Epithelial cell of prostate (primary cell): ENCODE data around the gene ATP6AP1.

Source experiments
- DNase-seq: peaks from one replicate; pipeline ENCODE4 v3.0.0-alpha.2; 2011; ENCODE audit warnings: low read depth, low spot score
- H3K27ac ChIP-seq: fragments of 450-650 bp; 2 replicates; pipeline ENCODE4 v1.5.1; 2017; ENCODE audit warnings: mild to moderate bottlenecking

ATP6AP1 gene

DNA sequence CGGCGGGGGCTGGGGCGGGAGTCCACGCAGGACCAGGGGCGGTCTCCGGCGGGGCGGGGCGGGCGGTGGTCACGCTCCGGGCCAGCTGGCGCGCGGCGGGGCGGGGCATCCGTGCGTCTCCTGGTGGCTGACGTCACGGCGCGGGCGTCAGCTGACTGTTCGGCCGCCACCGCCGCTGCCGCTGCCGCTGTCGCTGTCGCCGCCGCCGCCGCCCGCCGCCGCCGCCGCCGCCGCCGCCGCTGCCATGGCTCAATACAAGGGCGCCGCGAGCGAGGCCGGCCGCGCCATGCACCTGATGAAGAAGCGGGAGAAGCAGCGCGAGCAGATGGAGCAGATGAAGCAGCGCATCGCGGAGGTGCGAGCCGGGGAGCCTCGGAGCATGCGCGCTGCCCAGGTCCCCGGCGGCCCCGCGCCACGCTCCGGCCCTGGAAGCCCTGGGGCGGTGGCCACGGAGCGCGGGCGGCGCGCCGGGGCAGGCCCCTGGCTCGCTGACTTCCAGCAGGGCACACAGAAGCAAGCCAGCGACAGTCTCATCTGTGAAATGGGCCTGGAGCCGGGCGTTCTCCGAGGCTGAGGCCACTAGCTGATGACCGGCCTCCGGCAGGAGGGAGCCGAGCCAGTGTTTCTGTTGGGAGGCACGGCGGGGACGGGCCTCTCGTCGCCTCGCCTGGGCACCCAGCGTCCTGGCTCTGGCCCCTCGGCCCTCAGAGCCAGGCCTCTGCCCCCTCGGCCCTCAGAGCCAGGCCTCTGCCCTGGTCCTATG is 15.7 kb downstream of the ATP6AP1 start, which contains the start of gene FAM50A:
Gene FAM50A, plus strand, starts transcription at position 150 of the 763 bp plus-strand sequence. Its CDS starts 95 bp downstream, at position 245.
- DNase-seq, result no peak
- peak within 1 kb of the TSS; percentile 47 for H3K27ac ChIP-seq

DNA sequence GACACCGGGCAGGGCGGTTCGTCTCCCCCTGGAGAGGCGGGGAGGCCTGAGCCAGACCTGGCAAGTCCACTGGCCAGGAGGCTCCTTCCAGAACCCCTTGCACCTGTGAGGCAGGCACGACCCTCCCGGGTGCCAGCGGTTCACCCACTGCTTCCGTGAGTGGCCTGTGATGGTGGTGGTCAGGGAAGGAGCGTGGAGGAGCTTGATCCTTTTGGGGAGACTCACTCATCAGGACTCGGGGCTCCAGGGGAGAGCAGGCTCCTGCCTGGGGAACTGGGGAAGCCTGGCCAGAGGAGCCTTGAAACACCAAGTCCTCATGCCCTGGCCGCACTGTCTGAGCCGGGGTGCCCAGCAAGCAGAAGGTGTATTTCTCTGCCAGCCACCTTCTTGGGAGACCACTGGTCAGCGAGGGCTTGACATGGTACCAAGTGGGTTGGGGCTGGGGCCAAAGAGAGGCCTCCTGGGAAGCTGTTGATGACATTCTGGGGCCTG is 16.3 kb downstream of the ATP6AP1 start:
- H3K27ac ChIP-seq, result peak overlapping the region; percentile 47
- DNase-seq, result no peak

DNA sequence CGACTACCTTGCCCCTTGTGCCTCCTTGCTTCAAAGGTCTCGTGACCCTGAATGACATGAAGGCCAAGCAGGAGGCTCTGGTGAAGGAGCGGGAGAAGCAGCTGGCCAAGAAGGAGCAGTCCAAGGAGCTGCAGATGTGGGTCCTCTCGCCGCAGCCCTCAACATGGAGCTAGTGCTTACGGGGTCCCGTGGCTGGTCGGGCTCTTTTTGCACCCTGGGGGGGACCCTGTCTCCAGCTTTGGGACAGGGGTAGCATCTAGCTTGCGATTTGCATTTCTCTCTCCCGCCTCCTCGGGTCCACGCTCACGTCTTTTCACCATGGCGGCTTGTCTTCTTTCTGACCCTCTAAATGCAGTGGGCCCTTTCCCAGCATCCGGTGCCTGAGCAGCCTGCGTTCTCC is 17.3 kb downstream of the ATP6AP1 start:
- DNase-seq, result no peak
- no peak overlapping the region for H3K27ac ChIP-seq

DNA sequence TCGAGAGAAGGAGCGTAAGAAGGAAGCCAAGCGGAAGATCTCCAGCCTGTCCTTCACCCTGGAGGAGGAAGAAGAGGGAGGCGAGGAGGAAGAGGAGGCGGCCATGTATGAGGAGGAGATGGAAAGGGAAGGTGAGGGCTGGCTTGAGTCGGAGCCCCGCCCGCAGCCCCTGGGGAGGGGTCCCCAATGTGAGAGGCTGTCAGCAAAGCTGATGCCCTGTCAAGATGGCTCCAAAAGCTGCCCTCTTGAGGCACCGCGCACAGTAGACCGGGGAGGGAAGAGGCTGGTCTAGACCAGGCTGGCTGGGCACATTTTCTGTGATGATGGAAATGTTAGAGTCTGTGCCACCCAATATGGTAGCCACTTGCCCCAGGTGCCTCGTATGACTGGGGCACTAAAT is 18.0 kb downstream of the ATP6AP1 start:
- no peak for DNase-seq
- no peak overlapping the region for H3K27ac ChIP-seq

DNA sequence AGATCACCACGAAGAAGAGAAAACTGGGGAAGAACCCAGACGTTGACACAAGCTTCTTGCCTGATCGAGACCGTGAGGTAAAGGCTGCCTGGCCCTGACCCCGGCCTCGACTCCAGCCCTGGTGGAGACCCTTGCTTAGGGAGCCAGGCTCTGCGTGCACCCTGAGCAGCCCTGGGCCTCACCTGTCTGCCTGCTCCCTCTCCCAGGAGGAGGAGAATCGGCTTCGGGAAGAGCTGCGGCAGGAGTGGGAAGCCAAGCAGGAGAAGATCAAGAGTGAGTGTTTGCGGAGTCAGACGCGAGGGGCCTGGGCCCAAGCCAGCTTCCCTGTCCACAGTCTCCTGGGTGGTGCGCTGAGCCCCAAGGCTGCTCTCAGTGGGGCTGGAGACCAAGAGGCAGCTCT is 20.0 kb downstream of the ATP6AP1 start:
- DNase-seq, result no peak
- no peak overlapping the region for H3K27ac ChIP-seq

DNA sequence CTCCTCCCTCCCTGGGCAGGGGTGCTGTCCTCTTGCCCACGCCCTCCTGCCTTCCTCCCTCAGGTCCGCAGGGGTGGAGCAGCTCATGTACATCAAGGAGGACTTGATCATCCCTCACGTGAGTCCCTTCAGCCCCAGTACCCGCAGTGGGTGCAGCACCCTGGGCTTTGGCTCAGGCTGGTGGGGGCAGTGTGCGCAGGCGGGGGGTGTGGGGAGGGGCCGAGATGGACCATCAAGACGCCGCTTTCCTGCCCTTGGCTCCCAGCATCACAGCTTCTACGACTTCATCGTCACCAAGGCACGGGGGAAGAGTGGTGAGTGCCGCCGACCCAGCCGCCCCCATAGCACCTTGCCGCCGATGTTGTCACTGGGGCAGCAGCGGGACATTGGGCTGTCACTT is 21.1 kb downstream of the ATP6AP1 start:
- H3K27ac ChIP-seq, result no peak overlapping the region
- no peak for DNase-seq

DNA sequence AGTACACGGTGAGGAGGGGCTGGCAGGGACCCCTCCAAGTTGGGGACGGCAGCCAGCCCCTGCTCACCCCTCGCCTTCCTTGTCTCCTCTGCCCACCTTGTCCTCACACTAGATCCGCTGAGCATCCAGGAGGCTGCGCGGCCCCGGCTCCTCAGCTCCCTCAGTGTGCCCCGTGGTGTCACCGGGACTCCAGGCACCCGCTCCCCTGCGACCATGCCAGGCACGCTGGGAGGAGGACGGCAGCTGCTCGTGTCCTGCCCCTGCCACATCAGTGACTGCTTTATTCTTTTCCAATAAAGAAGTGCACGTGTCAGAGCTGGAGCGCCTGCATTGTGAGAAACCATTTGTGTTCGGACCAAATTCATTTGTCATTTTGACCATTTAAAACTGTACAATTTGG is 21.8 kb downstream of the ATP6AP1 start:
- no peak for DNase-seq
- no peak overlapping the region for H3K27ac ChIP-seq

DNA sequence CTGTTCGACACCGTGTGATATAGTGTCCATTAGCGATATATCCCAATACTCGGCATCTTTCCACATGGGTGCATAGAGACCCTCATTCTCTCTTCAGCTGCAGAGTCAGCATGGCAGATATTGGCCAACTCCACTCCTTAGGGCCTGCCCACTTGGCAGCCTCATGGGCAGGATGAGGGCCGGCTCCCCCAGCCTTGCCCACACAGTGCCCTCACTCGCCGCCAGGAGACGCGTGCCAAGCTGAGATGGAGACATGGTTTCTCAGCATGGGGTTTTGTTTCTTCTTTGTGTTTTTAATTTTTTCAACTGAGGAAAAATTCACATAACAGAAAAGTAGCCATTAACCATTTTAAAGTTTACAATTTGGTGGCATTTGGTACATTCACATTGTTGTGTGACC is 24.3 kb downstream of the ATP6AP1 start:
- no peak for DNase-seq
- no peak overlapping the region for H3K27ac ChIP-seq

DNA sequence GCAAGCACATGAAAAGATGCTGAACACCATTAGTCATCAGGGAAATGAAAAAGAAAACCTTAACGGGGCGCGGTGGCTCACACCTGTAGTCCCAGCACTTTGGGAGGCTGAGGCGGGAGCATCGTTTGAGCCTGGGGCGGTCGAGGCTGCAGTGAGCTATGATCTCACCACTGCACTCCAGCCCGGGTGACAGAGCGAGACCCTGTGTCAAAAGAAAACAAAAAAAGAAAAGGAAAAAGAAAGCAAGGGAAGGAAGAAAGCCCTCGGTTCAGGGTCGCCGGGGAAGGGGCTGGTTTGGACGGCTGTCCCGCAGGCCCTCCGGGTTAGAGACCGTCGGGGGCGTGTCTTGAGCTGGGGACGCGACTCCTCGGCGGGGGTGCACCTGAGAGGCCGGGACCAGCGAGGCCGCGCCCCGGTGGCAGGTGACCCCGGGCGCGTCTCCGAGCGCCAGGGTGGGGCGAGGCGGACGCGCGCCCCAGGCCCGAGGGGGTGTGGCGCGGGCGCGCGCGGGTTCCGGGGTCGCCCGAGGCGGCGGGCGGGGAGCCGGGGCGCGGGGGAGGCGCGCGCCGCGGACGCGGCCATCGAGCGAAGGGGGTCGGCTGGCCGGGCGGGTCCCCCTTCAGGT is 29.1 kb downstream of the ATP6AP1 start:
- H3K27ac ChIP-seq, result peak overlapping the region; percentile 47
- peak; percentile 2 for DNase-seq

DNA sequence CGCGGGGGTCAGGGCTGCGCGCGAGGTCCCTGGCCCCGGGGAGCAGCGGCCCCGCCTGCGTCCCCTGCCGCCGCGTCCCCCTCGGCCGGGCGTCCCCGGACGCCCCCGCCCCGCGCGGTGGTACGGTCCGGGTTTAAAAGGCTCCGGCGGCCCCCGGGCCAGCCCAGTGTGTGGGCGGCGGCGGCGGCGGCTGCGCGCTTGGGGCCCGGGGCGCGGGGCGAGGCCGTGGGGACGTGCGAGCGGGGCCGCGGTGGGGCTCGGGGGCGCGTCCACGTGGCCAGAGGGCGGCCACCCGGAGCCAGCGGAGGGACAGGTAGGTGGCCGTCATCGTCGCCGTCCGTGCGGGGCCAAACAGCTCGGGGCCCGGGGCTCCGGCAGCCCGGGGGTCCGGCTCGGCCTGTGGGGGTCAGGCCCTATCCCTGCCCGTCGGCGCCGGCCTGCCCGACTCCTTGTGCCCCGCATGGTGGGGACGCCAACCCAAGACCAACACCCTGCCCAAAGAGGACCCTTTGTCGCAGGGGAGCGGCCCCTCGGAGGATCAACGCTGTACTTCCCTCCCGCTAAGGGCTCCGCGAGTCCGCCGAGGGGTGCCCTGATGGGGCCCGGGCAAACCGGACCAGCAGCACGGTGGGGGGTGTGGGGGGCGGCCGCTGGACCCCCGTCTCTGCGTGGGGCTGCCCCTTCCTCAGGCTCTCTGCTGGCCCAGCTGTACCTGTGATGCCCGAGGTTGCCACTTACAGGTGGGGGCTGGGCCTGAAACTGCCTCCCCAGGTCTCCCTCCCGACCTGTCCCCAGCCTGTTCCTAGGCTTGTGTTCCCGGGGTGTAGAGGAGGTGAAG is 29.9 kb downstream of the ATP6AP1 start, which contains the start of gene PLXNA3:
Gene PLXNA3, plus strand, starts transcription at position 166 of the 838 bp plus-strand sequence. CDS start 1,903 bp downstream, outside the sequence.
- H3K27ac ChIP-seq, result peak within 1 kb of the TSS; percentile 47
- no peak for DNase-seq

DNA sequence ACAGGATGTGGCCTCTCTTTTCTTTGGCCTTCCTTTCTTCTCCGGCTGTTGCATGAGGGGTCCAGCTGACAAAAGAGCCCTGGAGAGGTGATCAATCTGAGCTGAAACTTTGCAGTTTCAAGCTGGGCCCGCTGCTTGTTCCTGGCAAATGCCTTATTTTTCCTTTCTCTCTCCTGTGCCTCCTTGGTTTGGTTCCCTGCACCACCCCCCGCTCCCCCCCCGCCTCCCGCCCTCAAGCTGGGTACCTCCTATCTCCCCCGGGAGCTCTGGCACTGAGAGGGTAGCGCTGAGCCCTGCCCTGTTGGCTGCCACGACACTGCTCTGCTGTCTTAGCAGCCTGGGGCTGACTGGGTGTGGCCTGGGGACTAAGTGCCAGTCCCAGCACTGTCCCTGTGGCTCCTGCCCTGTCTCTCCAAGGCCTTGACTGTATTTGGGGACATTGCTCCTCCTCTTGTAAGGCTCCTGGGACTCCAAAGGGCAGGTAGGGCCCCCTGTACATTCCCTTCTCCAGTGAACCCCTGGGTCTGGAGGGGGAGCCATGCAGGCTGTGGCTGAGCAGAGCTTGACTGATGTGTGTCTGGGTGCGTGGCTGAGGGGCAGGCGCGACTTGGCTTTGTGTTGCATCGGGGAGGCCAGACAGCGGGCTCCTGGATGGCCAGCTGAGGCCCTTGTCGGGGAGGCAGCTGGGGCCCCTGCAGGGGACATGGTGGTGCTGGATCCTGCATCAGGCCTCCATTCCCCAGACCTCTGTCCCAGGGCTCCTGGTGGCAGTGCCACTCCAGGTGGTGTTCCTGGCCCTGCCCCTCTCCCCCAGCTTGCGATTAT is 30.7 kb downstream of the ATP6AP1 start:
- DNase-seq, result no peak
- no peak overlapping the region for H3K27ac ChIP-seq

DNA sequence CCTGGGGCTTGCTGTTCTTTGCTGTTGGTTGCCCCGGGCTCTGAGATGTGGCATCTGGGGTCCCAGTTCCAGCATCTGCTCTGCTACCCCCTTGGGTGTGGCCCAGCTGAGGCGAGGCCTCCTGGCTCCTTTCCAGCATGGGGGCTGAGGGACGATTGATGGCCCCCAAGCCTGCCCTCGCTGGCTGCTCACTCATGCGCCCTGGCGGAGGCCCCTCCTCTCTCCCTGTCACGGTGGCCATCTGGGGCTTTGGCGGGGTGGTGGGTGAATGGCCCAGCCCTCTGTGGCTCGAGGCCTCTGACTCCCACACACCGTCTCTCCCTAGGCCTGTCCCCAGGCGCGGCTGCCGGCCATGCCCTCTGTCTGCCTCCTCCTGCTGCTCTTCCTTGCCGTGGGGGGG is 31.4 kb downstream of the ATP6AP1 start:
- no peak overlapping the region for H3K27ac ChIP-seq
- no peak for DNase-seq

DNA sequence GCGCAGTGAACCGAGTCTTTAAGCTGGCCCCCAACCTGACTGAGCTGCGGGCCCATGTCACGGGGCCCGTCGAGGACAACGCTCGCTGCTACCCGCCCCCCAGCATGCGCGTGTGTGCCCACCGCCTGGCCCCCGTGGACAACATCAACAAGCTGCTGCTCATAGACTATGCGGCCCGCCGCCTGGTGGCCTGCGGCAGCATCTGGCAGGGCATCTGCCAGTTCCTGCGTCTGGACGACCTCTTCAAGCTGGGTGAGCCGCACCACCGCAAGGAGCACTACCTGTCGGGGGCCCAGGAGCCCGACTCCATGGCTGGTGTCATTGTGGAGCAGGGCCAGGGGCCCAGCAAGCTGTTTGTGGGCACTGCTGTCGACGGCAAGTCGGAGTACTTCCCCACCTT is 31.8 kb downstream of the ATP6AP1 start:
- DNase-seq, result no peak
- no peak overlapping the region for H3K27ac ChIP-seq

DNA sequence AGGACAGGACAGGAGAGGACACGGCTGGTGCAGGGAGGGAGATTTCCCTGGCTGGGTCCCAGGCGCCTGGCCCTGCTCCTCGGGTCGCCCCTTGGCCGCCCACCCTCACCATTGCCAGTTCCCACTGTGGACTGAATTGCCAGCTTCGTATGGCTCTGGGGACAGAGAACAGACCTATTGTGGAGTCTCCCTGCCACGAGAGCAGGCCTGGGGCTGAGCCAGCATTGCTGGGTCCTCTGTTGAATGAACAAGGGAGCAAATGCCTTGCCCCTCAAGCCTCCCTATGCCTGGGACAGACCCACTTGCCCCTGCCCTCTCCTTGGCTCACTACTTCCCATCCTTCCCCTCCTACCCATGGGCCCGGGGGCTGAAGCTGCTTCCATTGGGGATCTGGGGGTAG is 33.9 kb downstream of the ATP6AP1 start:
- H3K27ac ChIP-seq, result no peak overlapping the region
- no peak for DNase-seq

DNA sequence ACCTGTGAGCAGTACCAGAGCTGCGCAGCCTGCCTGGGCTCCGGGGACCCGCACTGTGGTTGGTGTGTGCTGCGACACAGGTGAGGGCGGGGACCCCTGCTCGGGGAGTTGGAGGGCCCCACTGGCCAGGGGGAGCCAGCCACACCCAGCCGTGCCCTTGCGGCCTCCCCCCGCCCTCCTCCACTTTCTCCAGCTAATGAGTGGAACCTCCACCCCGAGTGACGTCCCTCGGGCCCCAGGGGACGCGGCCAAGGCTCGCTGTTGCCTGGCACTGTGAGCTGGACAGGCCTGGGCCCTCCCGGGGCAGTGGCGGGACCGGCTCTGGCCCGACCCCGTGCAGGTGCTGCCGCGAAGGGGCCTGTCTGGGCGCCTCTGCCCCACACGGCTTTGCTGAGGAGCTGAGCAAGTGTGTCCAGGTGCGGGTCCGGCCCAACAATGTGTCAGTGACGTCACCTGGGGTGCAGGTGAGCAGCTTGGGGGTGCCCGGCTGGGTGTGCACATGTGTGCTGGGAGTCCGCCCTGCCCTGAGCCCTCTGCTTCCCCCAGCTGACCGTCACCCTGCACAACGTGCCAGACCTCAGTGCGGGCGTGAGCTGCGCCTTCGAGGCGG is 35.2 kb downstream of the ATP6AP1 start:
- DNase-seq, result no peak
- no peak overlapping the region for H3K27ac ChIP-seq

DNA sequence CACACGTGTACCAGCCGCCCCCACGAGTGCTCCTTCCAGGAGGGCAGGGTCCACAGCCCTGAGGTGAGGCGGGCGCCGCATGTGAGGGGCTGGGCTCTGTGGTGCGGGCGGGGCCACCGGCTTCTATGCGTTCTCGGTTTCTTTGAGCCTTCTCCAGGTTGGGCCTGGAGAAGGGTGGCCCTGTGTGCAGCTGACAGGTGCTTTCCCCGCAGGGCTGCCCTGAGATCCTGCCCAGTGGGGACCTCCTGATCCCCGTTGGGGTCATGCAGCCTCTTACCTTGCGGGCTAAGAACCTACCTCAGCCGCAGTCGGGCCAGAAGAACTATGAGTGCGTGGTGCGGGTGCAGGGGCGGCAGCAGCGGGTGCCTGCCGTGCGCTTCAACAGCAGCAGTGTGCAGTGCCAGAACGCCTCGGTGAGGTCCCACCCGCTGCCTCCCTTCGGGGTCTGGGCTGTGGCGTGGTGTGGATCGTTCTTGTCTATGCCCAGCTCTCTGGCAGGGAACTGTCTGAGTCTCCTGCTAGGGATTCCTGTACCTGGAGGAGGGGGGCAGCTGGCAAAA is 36.4 kb downstream of the ATP6AP1 start:
- DNase-seq, result no peak
- no peak overlapping the region for H3K27ac ChIP-seq

DNA sequence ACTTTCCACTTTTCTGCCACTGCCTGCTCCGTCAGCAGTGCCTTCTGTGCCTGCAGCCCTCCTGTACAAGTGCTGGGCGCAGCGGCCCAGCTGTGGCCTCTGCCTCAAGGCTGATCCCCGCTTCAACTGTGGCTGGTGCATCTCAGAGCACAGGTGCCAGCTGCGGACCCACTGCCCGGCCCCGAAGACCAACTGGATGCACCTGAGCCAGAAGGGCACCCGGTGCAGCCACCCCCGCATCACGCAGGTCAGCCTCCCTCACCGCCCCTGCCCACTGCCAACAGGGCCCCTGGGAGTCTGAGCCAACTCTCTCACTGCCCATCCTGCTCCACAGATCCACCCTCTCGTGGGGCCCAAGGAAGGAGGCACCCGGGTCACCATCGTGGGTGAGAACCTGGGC is 37.1 kb downstream of the ATP6AP1 start:
- no peak for DNase-seq

DNA sequence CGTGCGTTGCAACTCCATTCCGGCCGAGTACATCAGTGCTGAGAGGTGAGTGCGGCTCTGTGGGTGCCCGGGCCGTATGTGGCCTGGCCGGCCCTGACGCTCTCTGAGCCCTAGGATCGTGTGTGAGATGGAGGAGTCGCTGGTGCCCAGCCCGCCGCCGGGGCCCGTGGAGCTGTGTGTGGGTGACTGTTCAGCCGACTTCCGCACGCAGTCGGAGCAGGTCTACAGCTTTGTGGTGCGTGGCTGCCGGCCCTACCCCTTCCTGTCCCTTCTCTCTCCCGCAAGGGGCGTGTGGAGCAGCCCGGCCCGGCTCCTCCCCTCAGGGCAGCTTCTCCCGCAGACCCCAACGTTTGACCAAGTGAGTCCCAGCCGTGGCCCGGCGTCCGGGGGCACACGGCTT is 37.6 kb downstream of the ATP6AP1 start:
- no peak for DNase-seq
- no peak overlapping the region for H3K27ac ChIP-seq

More for the DNA sequence above, 37.1 kb downstream of the ATP6AP1 start:
- no peak overlapping the region for H3K27ac ChIP-seq

DNA sequence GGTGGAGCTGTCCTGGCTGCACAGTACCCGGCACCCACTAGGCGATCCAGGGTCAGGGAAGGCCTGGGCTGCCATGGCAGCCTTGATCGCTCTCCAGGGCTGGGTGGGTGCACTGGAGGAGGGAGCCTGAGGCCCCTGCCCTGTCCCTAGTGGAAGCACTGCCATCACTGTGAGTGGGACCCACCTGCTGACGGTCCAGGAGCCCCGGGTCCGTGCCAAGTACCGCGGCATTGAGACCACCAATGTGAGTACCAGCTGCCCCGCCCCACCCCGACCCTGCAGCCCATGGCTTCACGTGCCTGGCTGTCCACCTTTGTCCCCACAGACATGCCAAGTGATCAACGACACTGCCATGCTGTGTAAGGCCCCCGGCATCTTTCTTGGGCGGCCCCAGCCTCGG is 38.4 kb downstream of the ATP6AP1 start:
- no peak for DNase-seq
- H3K27ac ChIP-seq, result no peak overlapping the region
